HG03354 (cell line): ENCODE data around the gene IRF2BPL.

ENCODE experiments used
- ATAC-seq: cut with Tn5 transposase; IDR thresholded peaks from one replicate; pipeline ENCODE4 v1.9.1; 2021; ENCODE audit warnings: mild to moderate bottlenecking; ENCODE audit not compliant: unreplicated experiment, poor library complexity, severe bottlenecking

IRF2BPL gene

GRCh38 chr14:77018785-77019184 lies 9.7 kb downstream of the IRF2BPL start:
- no peak for ATAC-seq

GRCh38 chr14:77017666-77018065 lies 10.8 kb downstream of the IRF2BPL start:
- ATAC-seq = no peak

GRCh38 chr14:77014734-77015133 lies 13.8 kb downstream of the IRF2BPL start:
- no peak for ATAC-seq

- no peak for ATAC-seq
Measured at GRCh38 chr14:77014004-77014604, 14.4 kb downstream of the IRF2BPL start.

- no peak for ATAC-seq
Measured at GRCh38 chr14:77012193-77012765, 16.2 kb downstream of the IRF2BPL start.

- no peak for ATAC-seq
Measured at GRCh38 chr14:77011245-77011644, 17.3 kb downstream of the IRF2BPL start.

GRCh38 chr14:77009014-77009413 lies 19.5 kb downstream of the IRF2BPL start:
- no peak for ATAC-seq

- no peak for ATAC-seq
Measured at GRCh38 chr14:77008541-77008940, 20.0 kb downstream of the IRF2BPL start.

GRCh38 chr14:77007975-77008421 lies 20.5 kb downstream of the IRF2BPL start:
- no peak for ATAC-seq

GRCh38 chr14:77007183-77007974 lies 21.1 kb downstream of the IRF2BPL start:
- no peak for ATAC-seq

- no peak for ATAC-seq
Measured at GRCh38 chr14:77006132-77006531, 22.4 kb downstream of the IRF2BPL start.

- ATAC-seq = no peak
Measured at GRCh38 chr14:77005559-77005958, 22.9 kb downstream of the IRF2BPL start.

GRCh38 chr14:77004711-77005460 lies 23.6 kb downstream of the IRF2BPL start:
- ATAC-seq = no peak

GRCh38 chr14:77003960-77004710 lies 24.4 kb downstream of the IRF2BPL start:
- no peak for ATAC-seq

GRCh38 chr14:77002889-77003288 lies 25.6 kb downstream of the IRF2BPL start:
- no peak for ATAC-seq

GRCh38 chr14:77002335-77002734 lies 26.2 kb downstream of the IRF2BPL start:
- no peak for ATAC-seq

GRCh38 chr14:77000340-77001270 lies 27.9 kb downstream of the IRF2BPL start:
- ATAC-seq = peak; percentile 58

- no peak for ATAC-seq
Measured at GRCh38 chr14:76998910-76999309, 29.6 kb downstream of the IRF2BPL start.
